Spleen (tissue), 7 donors: ENCODE measurements around the gene MSI2.

Experiments used
- POLR2AphosphoS5 ChIP-seq, 3 donors: sonication (generic); formaldehyde crosslinking; IDR thresholded peaks; one replicate each; pipeline ENCODE4 v1.5.1; 2017; ENCODE audit warnings: antibody characterized with exemption in 3 of 3
- TF ChIP-seq, protein P1 (sequence below), 11 experiments: fragments of 200-600 bp in 7 of 11; fragments of 450-650 bp in 4 of 11; sonication (generic) in 4 of 11; IDR thresholded peaks in 8 of 11; conservative IDR thresholded peaks in 3 of 11; 1 replicate in 7 of 11; 2 replicates in 4 of 11; pipeline versions ENCODE4 v1.4.0 to v1.8.0; 2016 to 2021; ENCODE audit warnings: antibody characterized with exemption in 11 of 11, inconsistent platforms in 4 of 11, mild to moderate bottlenecking in 1 of 11
- donor health status: DM: no; HTN: no; CAD: no; lungs with moderate emphysema.
- donor health status: DM: no; HTN: no; CAD: no.
- donor health status: DM: no; HTN: no; CAD: no.

DNA sequence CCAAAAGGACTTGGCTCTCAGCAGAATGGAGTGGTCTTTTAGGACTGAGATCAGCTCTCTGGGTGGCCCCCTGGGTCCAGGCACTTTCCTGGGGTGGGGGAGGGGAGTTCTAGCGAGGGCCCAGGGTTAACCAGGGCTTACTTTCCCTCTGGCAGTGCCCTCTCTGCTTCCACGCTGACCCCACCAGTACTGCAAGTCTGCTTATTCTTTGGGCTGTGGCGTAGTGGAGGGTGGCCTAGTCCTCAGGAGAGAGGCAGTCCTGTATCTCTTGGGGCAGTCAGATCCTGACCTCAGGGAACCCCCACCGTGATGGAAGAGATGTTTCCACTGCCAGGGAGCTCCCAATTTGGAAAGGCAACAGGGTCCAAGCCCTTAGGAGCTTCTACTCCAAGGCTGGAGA, 409.4 kb downstream of the MSI2 start:
- TF ChIP-seq, protein P1, sequence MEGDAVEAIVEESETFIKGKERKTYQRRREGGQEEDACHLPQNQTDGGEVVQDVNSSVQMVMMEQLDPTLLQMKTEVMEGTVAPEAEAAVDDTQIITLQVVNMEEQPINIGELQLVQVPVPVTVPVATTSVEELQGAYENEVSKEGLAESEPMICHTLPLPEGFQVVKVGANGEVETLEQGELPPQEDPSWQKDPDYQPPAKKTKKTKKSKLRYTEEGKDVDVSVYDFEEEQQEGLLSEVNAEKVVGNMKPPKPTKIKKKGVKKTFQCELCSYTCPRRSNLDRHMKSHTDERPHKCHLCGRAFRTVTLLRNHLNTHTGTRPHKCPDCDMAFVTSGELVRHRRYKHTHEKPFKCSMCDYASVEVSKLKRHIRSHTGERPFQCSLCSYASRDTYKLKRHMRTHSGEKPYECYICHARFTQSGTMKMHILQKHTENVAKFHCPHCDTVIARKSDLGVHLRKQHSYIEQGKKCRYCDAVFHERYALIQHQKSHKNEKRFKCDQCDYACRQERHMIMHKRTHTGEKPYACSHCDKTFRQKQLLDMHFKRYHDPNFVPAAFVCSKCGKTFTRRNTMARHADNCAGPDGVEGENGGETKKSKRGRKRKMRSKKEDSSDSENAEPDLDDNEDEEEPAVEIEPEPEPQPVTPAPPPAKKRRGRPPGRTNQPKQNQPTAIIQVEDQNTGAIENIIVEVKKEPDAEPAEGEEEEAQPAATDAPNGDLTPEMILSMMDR (IDR thresholded peaks at IDR 0.05 in 8 of 11, conservative IDR thresholded peaks at IDR 0.05 in 3 of 11), result no peak
- no peak for TF ChIP-seq POLR2AphosphoS5 (IDR thresholded peaks at IDR 0.05)
